GM13976 (cell line): ENCODE results near the gene MGAT4C.
A peak's percentile ranks its signal among the peaks of the same experiment; 100 is the strongest.

Experiments
- DNase-seq: peaks from one replicate; pipeline ENCODE4 v3.0.0; 2012; ENCODE audit warnings: low spot score
- in situ Hi-C: fragments of 300-500 bp; cut with MboI; formaldehyde crosslinking; loops from one replicate; pipeline ENCODE4 v1.12.0; 2022; ENCODE audit warnings: low sequenced_read_pairs, mixed read lengths, inconsistent platforms; ENCODE audit not compliant: unreplicated experiment
- TF ChIP-seq, protein P1 (sequence below): IDR thresholded peaks from 2 replicates; pipeline ENCODE4 v1.5.1; 2012; ENCODE audit warnings: borderline replicate concordance, mild to moderate bottlenecking; ENCODE audit not compliant: insufficient read depth; ENCODE audit errors: extremely low read depth, missing control alignments, control extremely low read depth

MGAT4C gene

GRCh38 chr12:85956081-85956480, 300.1 kb downstream of the MGAT4C start:
- DNase-seq = no peak
- in situ Hi-C loops = no loop called here
- TF ChIP-seq, protein P1, sequence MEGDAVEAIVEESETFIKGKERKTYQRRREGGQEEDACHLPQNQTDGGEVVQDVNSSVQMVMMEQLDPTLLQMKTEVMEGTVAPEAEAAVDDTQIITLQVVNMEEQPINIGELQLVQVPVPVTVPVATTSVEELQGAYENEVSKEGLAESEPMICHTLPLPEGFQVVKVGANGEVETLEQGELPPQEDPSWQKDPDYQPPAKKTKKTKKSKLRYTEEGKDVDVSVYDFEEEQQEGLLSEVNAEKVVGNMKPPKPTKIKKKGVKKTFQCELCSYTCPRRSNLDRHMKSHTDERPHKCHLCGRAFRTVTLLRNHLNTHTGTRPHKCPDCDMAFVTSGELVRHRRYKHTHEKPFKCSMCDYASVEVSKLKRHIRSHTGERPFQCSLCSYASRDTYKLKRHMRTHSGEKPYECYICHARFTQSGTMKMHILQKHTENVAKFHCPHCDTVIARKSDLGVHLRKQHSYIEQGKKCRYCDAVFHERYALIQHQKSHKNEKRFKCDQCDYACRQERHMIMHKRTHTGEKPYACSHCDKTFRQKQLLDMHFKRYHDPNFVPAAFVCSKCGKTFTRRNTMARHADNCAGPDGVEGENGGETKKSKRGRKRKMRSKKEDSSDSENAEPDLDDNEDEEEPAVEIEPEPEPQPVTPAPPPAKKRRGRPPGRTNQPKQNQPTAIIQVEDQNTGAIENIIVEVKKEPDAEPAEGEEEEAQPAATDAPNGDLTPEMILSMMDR = no peak

DNA sequence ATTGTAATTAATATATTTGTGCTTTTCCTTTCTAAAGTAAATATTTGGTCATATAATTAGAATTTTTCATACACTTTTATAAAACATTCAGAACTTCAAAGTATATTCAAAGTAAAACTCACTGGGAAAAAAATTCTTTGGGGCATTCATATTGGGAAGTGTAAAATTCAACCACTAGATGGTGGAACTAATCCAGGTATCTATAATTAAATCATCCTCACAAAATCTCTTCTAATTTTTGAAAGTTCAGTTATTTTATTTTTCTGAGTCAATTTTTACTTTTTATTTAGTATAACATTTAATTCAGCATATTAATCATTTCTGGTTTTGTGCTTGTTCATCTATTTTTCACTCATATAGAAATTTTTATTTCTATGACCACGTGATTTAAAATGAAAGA, 301.1 kb downstream of the MGAT4C start:
- DNase-seq = no peak
- TF ChIP-seq, protein P1 = no peak
- in situ Hi-C loops = no loop called here

DNA sequence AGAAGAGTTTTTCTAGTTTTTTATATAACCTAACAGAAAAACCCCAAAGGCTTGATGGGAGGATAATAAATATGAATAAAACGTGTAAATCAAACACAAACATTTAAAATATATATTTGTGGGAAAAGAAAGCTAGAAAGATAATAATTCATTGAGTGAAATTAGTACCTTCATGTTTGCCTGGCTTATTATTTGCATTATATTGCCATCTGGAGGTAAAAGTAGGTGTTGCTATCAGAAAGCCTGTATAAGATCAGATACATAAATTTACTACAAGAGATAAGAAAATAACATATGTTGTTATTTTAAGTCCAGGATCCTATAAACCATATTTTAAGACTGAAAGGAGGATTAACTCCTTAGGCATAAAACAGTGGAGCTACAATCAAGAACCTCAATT, 304.4 kb downstream of the MGAT4C start:
- in situ Hi-C loops = no loop called here
- TF ChIP-seq, protein P1 = peak; percentile 12
- peak; percentile 2 for DNase-seq

- TF ChIP-seq, protein P1 = no peak
- in situ Hi-C loops = no loop called here
- no peak for DNase-seq
Measured at GRCh38 chr12:85949253-85949652, 306.9 kb downstream of the MGAT4C start.

DNA sequence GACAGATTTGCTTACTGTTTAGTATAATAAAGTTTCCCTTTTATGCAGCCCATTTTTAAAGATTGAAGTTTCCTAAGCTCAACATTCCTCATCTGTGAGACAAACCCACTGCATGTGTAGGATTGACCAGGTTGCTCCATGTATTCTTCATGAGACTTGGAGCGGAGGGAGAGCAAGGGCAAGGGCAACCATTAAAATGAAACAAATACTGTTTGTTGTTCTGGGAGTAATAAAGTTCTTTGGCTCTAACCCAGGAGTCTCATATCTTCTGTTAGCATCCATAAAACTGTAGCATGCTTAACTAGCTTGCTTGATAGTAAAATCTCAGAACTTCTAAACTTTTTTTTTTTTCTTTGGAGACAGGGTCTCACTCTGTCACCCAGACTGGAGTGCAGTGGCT, 307.9 kb downstream of the MGAT4C start:
- DNase-seq = no peak
- in situ Hi-C loops = no loop called here
- TF ChIP-seq, protein P1 = no peak

DNA sequence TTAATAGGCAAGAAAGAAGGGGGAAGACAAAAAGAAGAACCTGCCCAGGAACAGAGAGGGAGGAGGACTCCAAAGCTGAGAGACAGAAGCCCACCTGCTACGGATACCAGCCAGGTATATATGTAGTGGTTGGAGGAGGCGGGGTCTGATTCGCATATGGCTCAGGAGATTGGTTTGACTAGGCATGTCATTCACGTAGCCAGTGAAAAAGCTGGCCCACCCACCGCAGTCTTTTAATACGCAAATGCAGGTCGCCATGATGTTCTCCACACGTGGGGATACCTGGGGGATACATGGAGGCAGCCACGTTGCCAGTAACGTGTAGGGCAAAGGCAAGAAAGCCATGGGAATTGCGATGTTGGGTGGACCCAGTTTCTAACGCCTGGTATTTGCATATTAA, 308.9 kb downstream of the MGAT4C start:
- DNase-seq = no peak
- TF ChIP-seq, protein P1 = no peak
- in situ Hi-C loops = no loop called here

- in situ Hi-C loops = no loop called here
- TF ChIP-seq, protein P1 = no peak
- DNase-seq = no peak
Measured at GRCh38 chr12:85946375-85946774, 309.8 kb downstream of the MGAT4C start.
